ENCODE data around the gene NELL2. TPM values are rescaled to one million over a fixed set of nuclear protein-coding genes. Genes with fewer than 3 reads are reported as not detected.
"Not testable (repeated sequence)": the region's sequence is repeated elsewhere in the genome, so short reads cannot be mapped to it uniquely, and the experiment has no call there.

NELL2 gene
- total RNA-seq: 6.1 and 8.4 TPM in 2 replicates
- long read RNA-seq, transcript NELL2-205 (21 exons, 3,196 nt): major isoform, 14 of 34 reads
- long read RNA-seq, transcript NELL2-203 (20 exons, 3,612 nt): minor isoform, 5 of 34 reads
- long read RNA-seq, partial matches to known transcripts: 8 of 34 reads
- long read RNA-seq, other reads (novel, unspliced or antisense): 3 of 34 reads

- H3K36me3 Mint-ChIP-seq (ENCODE audit: insufficient read depth): no peaks in the 10 kb centered on the region
- no peak within 1 kb of the TSS for H3K27ac Mint-ChIP-seq
- H3K27me3 Mint-ChIP-seq: peaks cover 57% of the 10 kb centered on the region
- TF ChIP-seq CTCF (IDR thresholded peaks at IDR 0.05; ENCODE audit: unreplicated experiment): no peak
- peaks cover under 1% of the 10 kb centered on the region for H3K9me3 Mint-ChIP-seq (ENCODE audit: low read depth)
- peak within 1 kb of the TSS; percentile 75 for H3K4me3 Mint-ChIP-seq (ENCODE audit: low read depth)
- peak; percentile 24 for DNase-seq (ENCODE audit: low spot score, unreplicated experiment)
- peaks cover 15% of the 10 kb centered on the region for H3K4me1 Mint-ChIP-seq (ENCODE audit: low read depth)
Measured at GRCh38 chr12:44875954-44876543, at the start of gene NELL2. TSS of gene NELL2 (minus strand) at chr12:44876315. CDS start at chr12:44875869, 446 bp downstream.

- H3K36me3 Mint-ChIP-seq (ENCODE audit: insufficient read depth): no peaks in the 10 kb centered on the region
- no peak overlapping the region for H3K27ac Mint-ChIP-seq
- H3K4me1 Mint-ChIP-seq (ENCODE audit: low read depth): no peaks in the 10 kb centered on the region
- no peaks in the 10 kb centered on the region for H3K27me3 Mint-ChIP-seq
- peaks cover 6% of the 10 kb centered on the region for H3K9me3 Mint-ChIP-seq (ENCODE audit: low read depth)
- no peak overlapping the region for H3K4me3 Mint-ChIP-seq (ENCODE audit: low read depth)
- no peak for TF ChIP-seq CTCF (IDR thresholded peaks at IDR 0.05; ENCODE audit: unreplicated experiment)
- no peak for DNase-seq (ENCODE audit: low spot score, unreplicated experiment)
Measured at GRCh38 chr12:44921736-44922135, 45.6 kb upstream of the NELL2 start.

GRCh38 chr12:44917141-44917540 is 41.0 kb upstream of the NELL2 start:
- Mint-ChIP-seq H3K4me1 (ENCODE audit: low read depth) (no peaks in the 10 kb centered on the region), H3K4me3 (ENCODE audit: low read depth) (no peak overlapping the region), H3K27ac (no peak overlapping the region), H3K27me3 (peaks cover 4% of the 10 kb centered on the region), H3K9me3 (ENCODE audit: low read depth) (no peaks in the 10 kb centered on the region), H3K36me3 (ENCODE audit: insufficient read depth) (no peaks in the 10 kb centered on the region)
- no peak for TF ChIP-seq CTCF (IDR thresholded peaks at IDR 0.05; ENCODE audit: unreplicated experiment)
- no peak for DNase-seq (ENCODE audit: low spot score, unreplicated experiment)

DNA sequence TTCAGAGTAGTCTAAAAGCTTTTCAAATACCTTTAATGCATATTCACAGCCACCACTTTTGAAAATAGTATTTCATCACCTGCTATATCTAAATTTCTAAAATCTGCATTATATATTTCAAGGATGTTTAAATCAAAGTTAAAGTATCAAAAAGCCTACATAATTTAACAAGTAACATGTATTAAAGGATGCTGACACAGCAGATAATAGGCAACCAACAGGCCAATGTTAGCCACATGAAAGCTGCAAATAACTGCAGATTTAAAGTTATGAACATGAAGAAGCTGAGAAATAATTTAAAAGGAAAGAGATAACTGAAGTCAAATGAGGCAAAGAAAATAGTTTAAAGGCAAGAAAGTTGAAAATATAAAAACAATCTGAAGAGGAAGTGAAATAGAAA is 39.8 kb upstream of the NELL2 start:
- no peak for DNase-seq (ENCODE audit: low spot score, unreplicated experiment)
- no peak for TF ChIP-seq CTCF (IDR thresholded peaks at IDR 0.05; ENCODE audit: unreplicated experiment)
- Mint-ChIP-seq H3K9me3 (ENCODE audit: low read depth) (no peaks in the 10 kb centered on the region), H3K27ac (no peak overlapping the region), H3K27me3 (peaks cover 4% of the 10 kb centered on the region), H3K36me3 (ENCODE audit: insufficient read depth) (no peaks in the 10 kb centered on the region), H3K4me1 (ENCODE audit: low read depth) (no peaks in the 10 kb centered on the region), H3K4me3 (ENCODE audit: low read depth) (no peak overlapping the region)

GRCh38 chr12:44904321-44904720 is 28.2 kb upstream of the NELL2 start:
- no peaks in the 10 kb centered on the region for H3K36me3 Mint-ChIP-seq (ENCODE audit: insufficient read depth)
- H3K4me3 Mint-ChIP-seq (ENCODE audit: low read depth): no peak overlapping the region
- no peak overlapping the region for H3K27ac Mint-ChIP-seq
- H3K27me3 Mint-ChIP-seq: no peaks in the 10 kb centered on the region
- no peak for TF ChIP-seq CTCF (IDR thresholded peaks at IDR 0.05; ENCODE audit: unreplicated experiment)
- H3K4me1 Mint-ChIP-seq (ENCODE audit: low read depth): no peaks in the 10 kb centered on the region
- no peak for DNase-seq (ENCODE audit: low spot score, unreplicated experiment)
- H3K9me3 Mint-ChIP-seq (ENCODE audit: low read depth): peaks cover 22% of the 10 kb centered on the region

- not testable (repeated sequence) for H3K4me1 Mint-ChIP-seq (ENCODE audit: low read depth); H3K27ac Mint-ChIP-seq; H3K4me3 Mint-ChIP-seq (ENCODE audit: low read depth); DNase-seq (ENCODE audit: low spot score, unreplicated experiment); H3K27me3 Mint-ChIP-seq; H3K36me3 Mint-ChIP-seq (ENCODE audit: insufficient read depth)
- H3K9me3 Mint-ChIP-seq (ENCODE audit: low read depth): peaks cover 28% of the 10 kb centered on the region
Measured at GRCh38 chr12:44898108-44898507, 22.0 kb upstream of the NELL2 start.

All from progenitor cell of endocrine pancreas (in vitro differentiated cells).